Measurements from ENCODE around the gene UBXN2A.
"Not testable (repeated sequence)": the region's sequence is repeated elsewhere in the genome, so short reads cannot be mapped to it uniquely, and the experiment has no call there.

UBXN2A gene

DNA sequence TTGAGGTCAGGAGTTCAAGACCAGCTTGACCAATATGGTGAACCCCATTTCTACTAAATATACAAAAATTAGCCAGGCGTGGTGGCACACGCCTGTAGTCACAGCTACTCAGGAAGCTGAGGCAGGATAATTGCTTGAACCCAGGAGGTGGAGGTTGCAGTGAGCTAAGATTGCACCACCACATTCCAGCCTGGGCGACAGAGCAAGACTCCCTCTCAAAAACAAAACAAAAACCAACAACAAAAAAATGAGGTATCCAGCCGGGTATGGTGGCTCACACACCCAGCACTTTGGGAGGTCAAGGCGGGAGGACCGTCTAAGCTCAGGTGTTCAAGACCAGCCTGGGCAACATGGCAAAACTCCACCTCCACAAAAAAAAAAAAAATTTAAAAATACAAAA, 74.6 kb downstream of the UBXN2A start:
- DNase-seq = not testable (repeated sequence)

DNA sequence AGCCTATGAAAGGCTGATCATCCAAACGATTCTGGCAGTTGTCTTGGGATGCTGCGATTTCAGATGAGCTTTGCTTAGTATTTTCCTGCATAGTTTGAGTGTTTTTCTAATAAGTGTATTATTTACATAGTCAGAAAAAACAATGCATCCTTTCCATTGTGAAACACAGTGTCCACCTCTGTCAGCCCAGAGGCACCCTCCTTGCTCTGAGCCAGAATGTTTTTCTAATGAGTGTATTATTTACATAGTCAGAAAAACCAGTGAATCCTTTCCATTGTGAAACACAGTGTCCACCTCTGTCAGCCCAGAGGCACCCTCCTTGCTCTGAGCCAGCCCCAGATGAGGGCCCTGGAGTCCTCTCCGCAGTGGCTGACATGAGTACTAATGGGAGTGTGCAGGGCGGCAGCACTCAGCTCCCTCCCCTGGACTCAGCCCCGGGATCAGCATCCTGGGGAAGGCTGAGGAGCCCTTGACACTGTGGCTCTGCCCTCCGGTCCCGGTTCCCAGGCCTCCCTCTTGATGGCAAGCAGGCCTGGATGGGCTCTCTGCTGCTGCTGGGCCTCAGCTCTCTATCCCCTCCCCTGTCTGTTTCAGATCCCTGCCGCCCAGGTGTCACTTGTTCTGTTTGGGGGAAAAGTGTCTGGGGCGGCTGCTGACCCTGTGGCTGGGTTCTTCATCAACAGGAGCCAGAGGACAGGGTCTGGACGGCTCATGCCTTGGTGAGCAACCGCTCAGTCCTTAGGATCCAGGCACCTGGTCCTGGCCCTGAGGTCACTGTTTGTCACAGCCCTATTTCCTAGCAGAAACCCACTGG, 75.5 kb downstream of the UBXN2A start:
- DNase-seq = peak in 1 of 2 experiments; percentile 53

DNA sequence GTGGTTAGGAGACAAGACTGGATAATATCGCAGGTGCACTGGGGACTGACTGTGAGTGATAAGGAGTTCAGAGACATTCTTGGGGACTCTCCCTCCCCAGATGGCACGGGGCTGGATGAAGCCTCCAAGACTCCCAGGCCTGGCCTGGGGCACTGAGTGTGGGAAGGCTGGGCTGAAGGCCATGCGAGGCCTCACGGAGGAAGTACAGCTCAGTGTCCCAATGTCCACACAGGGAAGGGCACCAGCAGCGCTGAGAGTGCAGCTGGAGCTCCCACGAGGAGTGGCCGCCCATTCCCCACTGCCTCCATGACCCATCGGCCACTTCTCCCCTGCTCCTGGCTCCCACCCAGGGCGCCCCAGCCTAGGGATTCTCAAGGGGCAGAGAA, 76.1 kb downstream of the UBXN2A start:
- no peak for DNase-seq

DNA sequence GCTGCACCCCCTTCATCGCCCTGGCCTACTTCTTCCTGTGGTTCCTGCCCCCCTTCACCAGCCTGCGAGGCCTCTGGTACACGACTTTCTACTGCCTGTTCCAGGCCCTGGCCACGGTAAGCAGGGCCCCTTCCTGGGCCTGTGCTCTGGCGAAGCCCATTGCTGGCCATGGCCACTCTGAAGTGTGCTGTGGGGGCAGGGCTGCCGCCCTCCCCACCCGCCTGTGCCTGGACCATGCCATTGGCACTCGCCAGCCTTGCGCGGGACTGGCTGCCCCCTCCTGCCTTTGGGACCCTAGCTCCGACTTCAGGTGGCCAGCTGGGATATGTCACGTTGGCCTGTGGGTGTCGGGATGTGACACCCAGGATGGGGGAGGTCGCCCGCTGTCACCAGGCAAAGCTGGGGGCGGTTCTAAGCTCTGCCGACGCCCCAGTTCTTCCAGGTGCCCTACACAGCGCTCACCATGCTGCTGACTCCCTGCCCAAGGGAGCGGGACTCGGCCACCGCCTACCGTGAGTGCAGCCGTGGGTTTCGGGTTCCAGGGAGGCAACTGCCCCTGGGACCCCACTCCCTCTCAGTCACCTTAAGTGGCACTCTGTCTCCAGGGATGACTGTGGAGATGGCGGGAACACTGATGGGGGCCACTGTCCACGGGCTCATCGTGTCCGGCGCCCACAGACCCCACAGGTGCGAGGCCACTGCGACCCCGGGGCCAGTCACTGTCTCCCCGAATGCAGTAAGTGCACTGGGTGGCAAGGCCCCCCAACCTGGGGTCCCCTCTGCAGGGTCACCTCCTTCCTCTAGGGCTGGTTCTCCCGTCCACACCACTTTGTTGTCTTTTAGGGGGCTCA, 76.8 kb downstream of the UBXN2A start:
- no peak for DNase-seq

DNA sequence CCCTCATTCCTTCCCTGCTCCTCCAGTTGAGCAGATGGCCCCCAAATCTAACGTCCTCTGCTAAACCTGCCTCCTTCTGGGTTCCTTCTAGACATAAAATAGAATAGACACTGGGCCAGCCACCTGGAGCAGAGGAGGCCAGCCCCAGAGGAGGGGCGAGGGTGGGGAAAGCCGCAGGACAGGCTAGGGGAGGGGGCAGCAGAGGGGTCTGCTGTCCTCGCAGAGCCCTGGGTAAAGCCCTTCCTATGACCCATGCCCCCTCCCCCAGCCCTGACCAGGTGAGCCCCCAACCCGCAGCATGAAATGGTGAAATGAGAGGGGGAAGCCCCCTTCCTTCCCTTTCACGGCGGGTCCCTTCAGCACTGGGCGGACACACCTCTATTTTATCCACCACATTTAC, 77.4 kb downstream of the UBXN2A start:
- DNase-seq = no peak

DNA sequence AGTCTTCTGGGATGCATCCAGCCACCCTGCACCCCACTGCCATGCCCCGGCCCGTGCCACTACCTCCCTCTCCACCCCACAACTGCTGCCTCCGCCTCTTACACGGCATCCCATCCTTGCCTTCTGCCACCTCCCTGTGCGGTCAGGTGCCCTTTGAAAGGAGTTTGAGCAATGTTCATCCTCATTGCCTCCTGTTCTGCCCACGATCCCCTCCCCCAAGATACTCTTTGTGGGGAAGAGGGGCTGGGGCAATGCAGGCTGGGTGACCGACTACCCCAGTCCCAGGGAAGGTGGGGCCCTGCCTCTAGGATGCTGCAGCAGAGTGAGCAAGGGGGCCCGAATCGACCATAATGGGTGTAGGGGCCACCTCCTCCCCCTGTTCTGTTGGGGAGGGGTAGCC, 78.0 kb downstream of the UBXN2A start:
- no peak for DNase-seq

DNA sequence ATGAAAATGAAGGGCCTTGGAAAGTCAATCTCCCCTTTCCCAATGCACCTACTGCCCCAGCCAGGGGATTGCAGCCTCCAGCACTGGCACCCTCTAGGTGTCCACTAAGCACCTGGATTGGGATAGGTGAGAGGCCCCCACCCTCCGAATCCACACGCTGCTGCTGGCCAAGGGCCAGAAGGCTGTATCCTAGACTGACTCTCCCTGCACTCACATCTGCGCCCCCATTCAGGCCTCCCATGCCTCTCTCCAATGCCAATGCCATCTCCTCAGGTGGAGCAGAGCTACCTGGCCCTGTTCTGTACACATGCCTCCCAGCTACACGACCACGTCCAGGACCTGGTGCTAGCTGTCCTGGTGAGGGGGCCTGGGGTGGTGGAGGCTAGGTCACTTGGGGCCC, 79.5 kb downstream of the UBXN2A start:
- DNase-seq = no peak

DNA sequence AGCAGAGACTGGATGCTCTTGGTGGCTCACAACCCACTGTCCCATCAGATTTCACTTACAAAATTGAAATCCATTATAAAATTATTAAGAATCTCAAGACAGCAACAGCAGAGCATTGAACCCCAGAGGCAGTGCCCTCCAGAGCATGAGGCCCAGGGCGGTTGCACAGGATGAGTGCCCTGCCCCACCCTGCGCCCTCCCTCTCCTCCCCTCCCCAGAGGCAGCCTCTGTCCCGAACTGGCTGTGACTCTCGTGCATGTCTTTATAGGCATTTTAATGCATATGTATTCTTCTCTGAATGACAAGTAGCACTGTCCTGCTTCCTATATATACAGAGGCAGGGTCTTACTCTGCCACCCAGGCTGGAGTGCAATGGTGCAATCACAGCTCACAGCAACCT, 80.0 kb downstream of the UBXN2A start:
- no peak for DNase-seq

DNA sequence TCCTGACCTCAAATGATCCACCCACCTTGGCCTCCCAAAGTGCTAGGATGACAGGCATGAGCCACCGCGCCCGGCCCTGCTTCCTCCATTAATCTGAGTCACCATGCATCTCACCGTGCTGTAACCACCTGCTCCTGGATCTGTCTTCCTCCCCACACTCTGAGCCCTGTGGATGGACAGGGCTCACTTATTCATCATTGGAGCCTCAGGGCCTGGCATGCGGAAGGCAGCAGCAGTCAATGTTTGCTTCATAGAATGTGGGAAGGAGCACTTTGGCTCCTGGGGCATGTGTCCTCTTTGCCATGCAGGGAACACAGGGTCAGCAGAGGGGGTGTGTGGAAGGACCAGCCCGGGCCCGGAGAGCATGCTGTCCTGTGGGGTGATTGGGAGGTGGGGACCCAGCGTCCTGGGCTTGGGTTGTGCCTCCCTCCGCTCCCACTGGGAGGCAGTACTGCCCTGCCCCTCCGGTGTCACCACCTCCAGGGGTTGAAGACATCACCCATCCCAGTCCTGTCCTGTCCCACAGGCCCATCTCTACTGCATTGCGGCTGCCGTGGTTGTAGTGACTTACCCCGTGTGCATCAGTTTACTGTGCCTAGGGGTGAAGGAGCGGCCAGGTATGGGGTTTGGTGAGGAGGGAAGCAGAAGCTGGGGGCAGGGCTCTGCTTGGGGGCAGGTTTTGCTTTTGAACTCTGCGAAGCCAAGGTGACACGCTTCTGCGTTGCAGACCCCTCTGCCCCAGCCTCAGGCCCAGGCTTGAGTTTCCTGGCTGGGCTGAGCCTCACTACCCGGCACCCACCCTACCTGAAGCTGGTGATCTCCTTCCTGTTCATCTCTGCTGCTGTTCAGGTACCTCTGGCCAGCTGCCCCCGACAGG, 81.1 kb downstream of the UBXN2A start:
- peak in 1 of 2 experiments; percentile 42 for DNase-seq

DNA sequence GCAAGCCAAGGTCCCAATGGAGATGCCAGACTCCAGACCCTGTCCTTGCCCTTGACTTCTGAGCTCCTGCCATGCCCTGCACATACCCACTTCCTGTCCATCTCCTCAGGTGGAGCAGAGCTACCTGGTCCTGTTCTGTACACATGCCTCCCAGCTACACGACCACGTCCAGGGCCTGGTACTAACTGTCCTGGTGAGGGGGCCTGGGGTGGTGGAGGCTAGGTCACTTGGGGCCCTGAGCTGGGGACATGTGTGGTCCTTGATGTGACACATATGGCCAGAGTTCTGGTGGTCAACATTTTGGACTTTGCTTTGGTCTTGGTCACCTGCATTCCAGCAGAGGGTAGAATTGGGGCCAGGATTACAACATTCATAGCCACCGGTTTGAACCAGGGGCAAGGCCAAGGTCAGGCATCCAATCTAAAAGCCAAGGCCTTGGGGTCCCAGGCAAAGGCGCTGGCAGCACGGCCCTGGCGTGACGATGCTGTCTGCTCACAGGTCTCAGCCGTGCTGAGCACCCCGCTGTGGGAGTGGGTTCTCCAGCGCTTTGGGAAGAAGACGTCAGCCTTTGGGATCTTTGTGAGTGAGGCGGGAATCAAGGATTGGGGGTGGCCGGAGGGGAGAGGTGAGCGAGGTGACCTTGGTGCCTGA, 82.2 kb downstream of the UBXN2A start:
- DNase-seq = no peak

DNA sequence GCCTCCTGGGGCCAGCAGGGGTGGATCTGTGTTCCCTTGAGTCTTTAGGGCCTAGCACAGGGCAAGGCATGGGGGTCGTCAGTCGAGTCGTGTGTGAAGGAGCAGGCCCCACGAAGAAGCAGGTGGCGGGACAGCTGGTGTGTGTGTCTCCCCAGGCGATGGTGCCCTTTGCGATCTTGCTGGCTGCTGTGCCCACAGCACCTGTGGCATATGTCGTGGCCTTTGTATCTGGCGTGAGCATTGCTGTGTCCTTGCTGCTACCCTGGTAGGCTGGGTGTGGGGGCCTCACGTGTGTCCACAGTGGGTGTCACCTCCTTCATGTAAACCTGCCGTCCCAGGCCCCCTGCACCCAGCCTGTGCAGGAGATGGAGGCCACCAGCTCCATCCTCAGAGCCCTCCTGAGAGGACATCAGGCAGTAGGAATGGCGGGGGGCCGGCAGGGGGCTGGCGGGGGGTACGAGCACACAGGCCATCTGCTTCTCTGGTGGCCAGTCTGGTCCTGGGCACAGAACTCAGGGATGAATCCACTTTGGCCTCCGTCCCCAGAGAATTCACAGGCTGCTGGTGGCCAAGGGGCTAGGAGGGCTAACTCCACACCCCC, 82.8 kb downstream of the UBXN2A start:
- no peak for DNase-seq

DNA sequence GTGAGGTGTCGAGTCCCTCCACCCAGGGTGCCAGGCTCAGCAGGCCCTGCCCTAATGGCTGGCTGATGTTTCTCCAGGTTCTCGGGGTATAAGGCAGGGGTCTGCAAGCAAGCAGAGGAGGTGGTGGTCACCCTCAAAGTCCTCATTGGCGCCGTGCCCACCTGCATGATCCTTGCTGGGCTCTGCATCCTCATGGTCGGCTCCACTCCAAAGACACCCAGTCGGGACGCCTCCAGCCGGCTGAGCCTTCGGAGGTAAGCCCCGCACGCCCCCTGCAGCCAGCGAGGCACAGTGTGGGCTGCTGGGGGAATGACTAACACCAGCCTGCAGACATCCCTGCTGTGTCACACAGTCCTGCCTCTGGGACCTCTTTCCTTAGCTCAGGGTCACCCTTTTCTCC, 83.8 kb downstream of the UBXN2A start:
- DNase-seq = no peak

DNA sequence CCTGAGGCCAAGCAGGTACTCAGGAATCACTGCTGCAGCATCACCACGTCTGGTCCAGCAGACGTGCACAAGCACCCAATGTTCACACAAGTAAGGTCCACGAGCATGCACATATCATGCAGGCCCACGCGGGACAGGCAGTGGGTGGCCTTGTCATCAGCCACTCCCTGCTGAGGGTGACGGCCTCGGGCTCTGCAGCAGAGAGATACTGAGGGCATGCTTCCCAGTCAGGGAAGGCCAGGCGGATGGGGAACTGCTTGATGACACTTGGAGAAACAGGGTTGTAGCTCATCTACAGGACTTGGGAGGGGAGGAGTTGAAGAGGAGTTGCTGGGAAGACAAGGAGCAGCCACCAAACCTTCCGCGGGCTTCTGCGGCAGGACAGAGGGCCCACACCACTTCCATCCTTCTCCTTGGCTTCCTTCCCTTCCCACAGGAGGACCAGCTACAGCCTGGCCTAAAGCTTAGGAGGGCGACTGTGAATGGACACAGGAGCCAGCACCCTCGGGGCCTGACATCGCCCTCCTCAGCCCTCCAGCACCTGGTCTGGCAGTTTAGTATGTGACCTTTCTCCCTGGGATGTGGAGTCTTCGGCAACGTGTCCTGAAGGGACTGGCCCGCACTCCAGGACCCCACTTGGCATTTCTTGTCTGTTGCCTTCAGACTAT, 84.9 kb downstream of the UBXN2A start:
- DNase-seq = no peak

DNA sequence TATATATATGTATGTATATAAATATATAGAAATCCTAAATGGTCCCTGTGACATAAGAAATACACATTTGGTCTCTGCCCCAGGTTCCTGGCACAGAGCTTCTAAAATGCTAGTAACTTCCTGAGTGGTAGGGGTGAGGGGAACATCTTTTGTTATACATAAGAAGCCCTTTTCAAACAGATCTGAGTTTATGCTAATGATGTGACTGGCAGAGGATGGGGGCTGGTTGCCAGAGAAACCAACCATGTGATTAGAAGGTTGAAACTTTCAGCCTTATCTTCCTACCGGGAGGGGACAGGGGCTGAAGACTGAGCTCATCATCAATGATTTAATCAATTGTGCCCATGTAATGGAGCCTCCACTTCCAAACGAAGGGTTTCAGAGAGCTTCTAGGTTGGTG, 86.0 kb downstream of the UBXN2A start:
- no peak for DNase-seq

DNA sequence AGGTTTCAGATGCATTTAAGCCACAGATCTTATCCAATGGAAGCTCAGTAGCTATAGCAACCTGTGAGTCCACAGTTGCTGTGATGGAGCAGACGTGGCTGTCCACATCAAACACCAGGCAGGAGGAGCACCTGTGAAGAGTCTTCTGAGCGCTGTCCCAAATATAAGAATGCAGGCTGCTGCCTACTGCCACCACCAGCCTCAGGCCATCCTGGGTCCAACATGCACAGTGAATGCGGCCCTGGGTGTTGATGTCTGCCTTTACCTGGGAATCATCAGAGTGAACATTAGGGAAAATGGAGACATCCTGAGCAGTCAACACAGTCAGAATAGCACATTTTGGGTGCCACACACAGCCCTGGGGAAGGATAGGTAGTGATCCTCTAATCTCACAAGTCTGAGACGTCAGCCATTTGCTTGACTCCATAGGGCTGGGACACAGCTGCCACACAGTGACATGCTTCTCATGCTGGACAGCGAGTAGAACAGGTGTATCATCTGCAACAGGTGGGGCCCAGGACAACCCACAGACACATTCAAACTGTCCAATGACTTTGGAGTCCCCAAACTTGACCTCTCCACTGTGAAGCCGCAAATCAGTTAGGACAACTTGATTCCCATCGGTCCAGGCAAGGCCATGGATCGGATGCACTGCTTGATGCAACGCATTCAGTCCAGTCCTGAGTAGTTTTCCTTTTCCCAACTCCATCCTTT, 98.7 kb downstream of the UBXN2A start:
- no peak for DNase-seq

DNA sequence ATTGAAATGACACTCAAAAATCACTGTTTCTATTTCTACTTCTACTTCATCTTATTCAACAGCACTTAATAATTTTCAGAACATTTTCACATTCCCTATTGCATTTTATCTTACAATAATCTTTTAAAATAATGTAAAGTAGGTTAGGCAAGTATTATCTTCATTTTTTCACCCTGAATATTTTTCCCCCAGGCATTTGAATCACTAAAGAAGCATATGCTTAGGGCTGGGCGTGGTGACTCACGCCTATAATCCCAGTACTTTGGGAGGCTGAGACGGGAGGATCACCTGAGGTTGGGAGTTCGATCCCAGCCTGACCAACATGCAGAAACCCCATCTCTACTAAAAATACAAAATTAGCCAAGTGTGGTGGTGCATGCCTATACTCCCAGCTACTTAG, 100.2 kb downstream of the UBXN2A start:
- DNase-seq = no peak

DNA sequence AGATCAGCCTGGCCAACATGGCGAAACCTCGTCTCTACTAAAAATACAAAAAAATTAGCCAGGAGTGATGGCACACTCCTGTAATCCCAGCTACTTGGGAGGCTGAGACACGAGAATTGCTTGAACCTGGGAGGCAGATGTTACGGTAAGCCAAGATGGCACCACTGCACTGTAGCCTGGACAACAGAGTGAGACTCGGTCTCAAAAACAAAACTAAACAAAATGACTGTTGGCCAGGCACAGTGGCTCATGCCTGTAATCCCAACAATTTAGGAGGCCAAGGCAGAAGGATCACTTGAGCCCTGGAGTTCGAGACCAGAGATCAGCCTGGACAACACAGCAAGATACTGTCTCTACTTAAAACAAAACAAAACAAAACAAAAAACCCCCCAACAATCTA, 102.9 kb downstream of the UBXN2A start:
- not testable (repeated sequence) for DNase-seq

DNA sequence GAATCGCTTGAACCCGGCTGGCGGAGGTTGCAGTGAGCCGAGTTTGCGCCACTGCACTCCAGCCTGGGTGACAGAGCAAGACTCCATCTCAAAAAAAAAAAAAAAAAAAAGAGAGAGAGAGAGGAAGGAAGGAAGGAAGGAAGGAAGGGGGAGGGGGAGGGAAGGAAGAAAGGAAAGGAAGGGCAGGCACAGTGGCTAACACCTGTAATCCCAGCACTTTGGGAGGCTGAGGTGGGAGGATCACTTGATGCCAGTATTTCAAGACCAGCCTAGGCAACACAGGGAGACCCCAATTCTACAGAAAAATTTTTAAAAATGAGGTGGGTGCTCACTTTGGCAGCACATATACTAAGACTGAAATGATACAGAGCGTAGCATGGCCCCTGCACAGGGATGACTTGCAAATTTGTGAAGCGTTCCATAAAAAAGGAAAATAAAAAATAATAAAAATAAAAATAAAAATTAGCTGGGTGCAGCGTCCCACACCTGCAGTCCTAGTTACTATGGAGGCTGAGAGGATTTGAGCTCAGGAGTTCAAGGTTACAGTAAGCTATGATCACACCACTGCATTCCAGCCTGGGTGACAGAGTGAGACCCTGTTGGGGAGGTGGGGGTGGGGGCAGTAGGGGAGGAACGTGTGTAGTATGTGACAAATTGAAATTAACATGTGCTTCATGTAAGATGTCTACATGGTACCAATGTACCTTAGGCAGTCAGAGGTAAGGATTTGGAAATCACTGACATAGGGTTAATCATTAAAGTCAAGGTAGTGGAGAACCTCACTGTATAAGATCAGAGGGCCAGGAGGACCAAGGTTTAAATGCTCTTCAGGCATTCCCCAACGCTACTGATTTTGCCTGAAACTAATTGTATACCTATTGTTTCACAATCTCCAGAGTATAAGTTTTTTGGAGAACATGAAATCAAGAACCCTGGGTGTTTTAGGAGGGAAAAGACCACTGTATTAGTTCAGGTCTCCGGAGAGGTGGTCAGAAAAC, 105.5 kb downstream of the UBXN2A start:
- no peak for DNase-seq

DNA sequence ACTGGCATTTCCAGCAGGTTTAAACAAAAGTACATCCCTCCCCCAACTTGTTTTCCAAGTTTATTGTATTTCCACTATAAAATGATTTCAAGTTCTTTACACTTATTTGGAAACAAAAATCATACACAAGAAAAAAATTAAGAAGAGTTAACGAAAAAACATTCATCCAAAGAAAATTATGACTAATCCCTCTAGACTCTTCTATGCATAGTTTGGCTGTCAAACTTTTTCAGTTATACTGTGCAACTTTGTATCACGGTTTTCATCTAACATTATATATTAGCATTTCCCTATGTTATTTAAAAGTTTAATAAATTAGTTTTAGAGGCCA, 106.3 kb downstream of the UBXN2A start:
- no peak for DNase-seq
